Right ventricle myocardium superior (tissue), 1 donor: ENCODE measurements around the gene KCNN3. TPM values are rescaled to one million over a fixed set of nuclear protein-coding genes. Genes with fewer than 3 reads are reported as not detected.

Source experiments
- ATAC-seq: fragments of 200-7000 bp; cut with Tn5 transposase; one replicate; pipeline ENCODE4 v1.9.1; 2020; ENCODE audit warnings: mild to moderate bottlenecking; ENCODE audit not compliant: poor library complexity
- DNase-seq: peaks from one replicate; pipeline ENCODE4 v3.0.0-alpha.2; 2020
- intact Hi-C: fragments of 100-400 bp; cut with DNase I; formaldehyde crosslinking; loops from one replicate; pipeline ENCODE4 v1.11.2; 2022
- total RNA-seq: library from RNA; stranded (reverse); fragmentation: NEBNext Ultra II Directional; extraction: Animal tissue kit (Norgen Biotek cat#: 25700); gene quantifications from one replicate; pipeline ENCODE4 v1.2.1, GENCODE V29; 2021
- donor health status: DM: no; HTN: yes; CAD: no; lungs with severe emphysema.

The KCNN3 gene
- total RNA-seq, 1 donor from 2014 or later = 3.4 TPM

DNA sequence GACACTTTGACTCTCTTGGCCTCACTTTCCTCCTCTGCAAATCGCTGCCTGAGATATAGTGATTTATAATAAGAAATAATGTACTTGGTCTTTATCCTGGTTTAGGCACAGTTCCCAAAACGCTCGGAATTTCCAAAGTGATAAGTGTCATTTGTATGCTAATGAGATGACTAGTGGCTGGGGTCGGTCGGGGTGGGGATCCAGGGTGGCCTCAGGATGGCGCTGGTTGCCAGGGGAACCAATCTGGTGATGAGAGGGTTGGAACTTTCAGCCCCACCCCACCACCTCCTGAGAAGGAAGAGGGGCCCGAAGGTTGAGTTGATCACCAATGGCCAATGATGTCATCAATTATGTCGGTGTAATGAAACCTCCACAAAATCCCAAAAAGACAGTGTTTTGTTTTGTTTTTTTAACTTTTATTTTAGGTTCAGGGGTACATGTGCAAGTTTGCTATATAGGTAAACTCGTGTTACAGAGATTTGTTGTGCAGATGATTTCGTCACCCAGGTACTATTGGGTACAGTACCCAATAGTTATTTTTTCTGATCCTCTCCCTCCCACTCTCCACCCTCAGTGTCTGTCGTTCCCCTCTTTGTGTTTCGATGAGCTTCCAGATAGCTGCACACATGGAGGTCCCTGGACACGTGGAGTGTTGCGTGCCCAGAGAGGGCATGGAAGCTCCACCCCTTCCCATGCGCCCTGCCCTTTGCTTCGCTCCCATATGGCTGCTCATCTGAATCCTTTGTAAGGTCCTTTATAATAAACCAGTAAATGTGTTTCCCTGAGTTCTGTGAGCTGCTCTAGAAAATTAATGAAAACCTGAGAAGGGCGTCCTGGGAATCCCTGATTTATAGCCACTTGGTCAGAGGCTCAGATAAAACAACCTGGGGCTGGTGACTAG lies 97.2 kb downstream of the KCNN3 start:
- DNase-seq (no peak), ATAC-seq (no peak)
- intact Hi-C loops = no loop called here

DNA sequence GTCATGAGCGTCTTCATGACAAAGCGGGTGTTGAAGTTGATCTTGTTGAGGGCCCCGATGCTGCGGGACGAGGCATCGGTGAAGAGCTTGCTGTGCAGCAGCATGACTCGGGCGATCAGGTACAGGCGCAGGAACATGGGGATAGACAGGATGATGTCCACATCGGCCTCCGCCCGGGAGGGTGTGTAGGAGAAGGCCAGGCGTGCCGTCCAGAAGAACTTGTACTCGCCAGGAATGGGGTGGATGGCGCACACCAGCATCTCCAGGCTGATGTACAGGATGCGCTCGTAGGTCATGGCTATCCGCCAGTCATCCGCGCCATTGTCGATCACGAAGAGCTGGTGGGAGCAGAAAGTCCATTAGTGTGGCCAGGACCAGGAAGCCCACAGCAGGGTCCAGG lies 98.0 kb downstream of the KCNN3 start:
- no peak for ATAC-seq
- intact Hi-C loops = no loop called here
- DNase-seq = no peak

DNA sequence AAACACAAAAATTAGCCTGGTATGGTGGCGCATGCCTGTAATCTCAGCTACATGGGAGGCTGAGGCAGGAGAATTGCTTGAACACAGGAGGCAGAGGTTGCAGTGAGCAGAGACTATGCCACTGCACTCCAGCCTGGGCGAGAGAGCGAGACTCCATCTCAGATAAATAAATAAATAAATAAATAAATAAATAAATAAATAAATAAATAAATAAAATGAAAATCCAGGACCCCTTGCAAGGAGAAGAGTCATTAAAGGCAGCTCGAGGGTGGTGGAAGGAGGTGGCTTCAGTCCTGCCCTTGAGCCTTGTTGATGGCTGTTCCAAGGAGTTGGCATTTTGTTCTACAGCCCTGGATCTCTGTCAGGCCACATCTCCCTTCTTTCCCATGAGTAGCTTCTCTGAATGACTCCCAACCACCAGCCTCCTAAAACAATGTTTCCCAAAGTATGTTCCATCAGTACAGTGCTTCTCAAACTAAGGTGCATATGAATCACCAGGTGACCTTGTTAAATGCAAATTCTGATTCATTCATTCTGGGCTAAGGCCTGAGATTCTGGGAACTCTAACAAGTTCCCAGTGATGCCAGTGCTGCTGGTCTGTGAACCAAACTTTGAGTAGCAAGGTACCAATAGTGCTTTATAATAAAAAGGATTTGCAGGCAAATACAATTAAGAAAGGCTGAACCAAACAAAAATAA lies 99.0 kb downstream of the KCNN3 start:
- intact Hi-C loops = no loop called here
- no peak for ATAC-seq
- DNase-seq = peak; percentile 4

DNA sequence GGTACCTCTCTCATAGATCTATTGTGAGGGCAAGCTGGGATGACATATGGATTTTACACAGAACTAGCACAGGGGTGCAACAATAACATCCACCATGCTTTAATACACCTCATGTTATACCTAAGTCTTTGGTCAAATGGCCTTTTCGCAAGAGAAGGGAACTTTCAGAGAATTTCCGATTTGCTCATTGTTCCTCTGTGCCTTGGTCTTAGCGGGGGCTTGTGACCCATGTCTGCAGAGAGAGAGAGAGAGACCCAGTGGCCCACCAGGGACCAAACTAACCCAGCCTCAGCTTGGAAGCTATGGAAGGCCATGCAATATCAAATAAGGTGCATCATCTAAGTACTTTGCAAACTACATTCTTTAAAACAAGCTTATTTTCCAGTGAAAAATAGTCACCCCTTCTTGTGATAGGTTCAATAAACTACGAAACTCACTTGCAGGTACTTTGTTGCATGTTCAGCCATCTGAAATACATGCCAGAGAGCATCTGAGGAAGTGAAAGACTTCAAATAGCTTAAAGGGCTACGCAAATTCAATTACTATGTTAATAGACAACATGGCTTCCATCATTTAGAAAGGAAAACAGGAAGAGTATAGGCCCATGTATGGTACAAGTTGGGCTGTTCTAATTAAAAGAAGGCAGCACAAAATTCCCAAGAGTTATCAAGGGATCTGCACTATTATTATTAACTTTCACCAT lies 100.7 kb downstream of the KCNN3 start:
- DNase-seq (no peak), ATAC-seq (no peak)
- intact Hi-C loops = loop anchor here (10.0 kb wide), 1 partner anchor 205 kb away; the partner anchor contains the start of gene CHRNB2

DNA sequence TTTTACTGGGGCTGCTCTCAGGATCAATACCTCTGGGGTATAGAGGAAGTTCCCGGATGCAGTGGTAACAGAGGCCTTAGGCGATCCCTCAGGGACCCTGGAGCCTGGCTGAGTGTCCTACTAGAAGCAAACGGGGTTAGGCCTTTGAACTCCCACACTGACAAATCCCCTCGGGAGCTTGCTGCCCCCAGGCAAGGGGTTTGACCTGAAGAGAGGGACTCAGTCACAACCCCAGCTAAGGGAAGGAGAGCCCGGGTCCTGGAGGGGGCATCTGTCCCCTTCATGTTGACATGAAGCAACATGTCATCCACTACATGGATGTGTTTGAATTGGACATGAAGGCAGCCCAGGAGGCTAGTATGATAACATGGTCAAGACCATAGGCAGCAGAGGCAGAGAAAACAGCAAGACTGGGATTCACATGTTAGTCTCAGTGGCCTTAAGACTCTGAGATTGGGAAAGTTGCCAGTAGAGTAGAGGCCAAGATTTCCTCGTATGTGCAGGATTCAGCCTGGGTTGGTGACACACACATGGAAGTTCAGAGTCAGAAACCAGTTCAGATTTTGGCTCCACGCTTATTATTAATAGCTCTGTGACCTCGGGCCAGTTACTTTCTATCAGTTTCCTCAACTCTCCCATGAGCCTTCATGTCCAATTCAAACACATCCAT lies 101.5 kb downstream of the KCNN3 start:
- DNase-seq (peak; percentile 3), ATAC-seq (peak; percentile 68)
- intact Hi-C loops = loop anchor here (10.0 kb wide), 1 partner anchor 204 kb away; the partner anchor contains the start of gene CHRNB2

DNA sequence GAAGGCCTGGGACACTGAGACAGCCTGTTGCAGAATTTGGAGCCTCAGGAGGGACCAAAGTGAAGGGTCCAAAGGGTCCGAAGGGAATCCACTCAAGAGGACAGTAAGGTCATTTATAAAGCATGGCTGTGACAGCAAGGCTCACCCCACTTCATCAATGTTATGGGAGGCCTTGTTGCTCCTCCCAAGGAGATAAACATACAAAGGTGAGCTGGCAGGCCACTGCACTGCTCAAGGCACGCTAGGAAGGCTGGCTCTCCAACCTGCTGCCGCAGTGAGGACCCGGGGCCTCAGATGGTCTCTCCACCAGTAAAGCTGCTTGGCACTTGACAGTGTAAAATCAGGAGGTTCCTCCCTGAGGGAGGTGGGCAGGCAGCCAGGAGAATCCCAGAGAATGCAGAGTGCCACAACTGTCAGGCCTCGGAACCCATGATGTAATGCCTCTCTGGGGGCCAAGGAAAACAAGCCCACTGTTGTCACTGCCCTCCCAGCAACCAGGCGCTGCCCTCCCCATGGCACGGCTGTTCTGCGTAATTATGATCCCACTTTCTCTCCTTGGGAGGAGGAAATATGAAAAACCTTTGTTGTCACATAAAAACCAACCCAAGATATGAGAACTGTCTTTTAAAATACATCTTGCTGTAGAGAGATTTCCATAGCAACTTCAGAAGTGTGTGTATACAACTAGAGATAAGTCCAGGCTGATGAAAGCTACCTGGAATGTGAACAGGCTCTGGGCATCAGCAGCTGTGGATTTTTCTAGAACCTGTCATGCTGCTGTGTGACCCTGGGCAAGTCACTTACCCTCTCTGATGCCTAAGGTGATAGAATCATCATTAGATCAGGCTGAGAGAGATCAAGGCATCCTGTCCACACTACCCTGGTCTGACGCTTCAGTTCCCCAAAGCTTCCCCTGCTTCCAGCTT lies 102.5 kb downstream of the KCNN3 start:
- DNase-seq = peak; percentile 76
- intact Hi-C loops = loop anchor here (10.0 kb wide), 1 partner anchor 203 kb away; the partner anchor contains the start of gene CHRNB2
- peak; percentile 73 for ATAC-seq

DNA sequence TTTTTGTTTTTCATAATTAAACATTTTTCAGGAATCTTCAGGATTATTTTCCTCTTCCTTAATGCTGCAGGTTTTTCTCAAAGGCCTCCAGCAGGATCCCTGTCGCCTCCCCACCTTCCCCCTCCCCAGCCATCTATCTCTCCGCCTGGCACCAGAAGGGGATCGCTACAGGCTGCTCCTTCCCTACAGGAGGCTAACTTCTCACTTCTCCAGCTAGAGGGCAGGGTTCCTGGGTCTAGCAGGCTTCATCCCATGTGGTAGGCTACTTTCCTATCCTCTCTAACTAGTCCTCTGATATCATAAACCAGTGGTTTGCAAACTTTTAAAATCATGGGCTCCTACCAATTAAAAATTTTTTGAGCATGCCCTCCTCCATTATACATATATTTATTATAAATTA lies 104.1 kb downstream of the KCNN3 start:
- DNase-seq = peak; percentile 10
- intact Hi-C loops = loop anchor here (10.0 kb wide), 1 partner anchor 201 kb away; the partner anchor contains the start of gene CHRNB2
- ATAC-seq = no peak

DNA sequence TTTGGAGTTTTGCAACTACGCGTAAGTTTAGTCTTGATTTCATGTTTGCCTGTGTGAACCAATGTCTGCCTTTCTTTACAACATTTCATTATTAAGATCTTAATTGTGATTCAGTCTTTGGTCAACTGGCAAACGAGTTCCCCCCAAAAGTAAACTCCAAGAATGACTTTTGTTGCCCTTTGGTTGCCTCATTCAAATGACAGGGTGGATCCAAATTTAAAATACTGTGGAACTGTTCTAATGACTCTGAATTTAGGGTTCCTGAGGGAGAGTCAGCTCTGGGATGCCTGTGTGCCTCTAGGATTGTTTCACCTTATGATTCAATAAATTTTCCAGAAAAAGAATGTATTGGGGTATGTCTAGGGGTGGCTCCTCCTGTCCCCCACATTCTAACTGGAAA lies 105.3 kb downstream of the KCNN3 start:
- intact Hi-C loops = loop anchor here (5.0 to 10.0 kb wide), 3 partner anchors 92 to 200 kb away; partner anchors contain the start of gene CHRNB2
- ATAC-seq (no peak), DNase-seq (no peak)

DNA sequence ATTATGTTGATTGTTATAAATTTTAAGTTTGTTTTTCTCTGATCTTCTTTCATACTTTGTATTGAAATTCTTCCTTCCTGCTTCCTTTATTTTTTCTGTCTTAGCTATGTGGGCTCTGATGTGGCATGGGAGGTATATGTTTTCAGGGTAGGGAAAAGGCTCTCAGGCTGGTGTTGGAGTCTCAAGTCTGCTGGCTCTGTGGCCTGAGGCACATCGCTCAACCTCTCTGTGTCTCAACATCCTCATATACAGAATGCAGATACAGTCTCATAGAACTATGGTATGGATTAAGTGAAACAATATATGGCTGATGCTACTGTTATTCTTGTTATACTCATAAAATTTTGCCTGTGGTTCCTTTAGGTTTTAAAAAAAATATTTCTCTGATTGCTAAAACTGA lies 105.9 kb downstream of the KCNN3 start:
- no peak for DNase-seq
- ATAC-seq = no peak
- intact Hi-C loops = loop anchor here (5.0 to 10.0 kb wide), 3 partner anchors 92 to 199 kb away; partner anchors contain the start of gene CHRNB2

DNA sequence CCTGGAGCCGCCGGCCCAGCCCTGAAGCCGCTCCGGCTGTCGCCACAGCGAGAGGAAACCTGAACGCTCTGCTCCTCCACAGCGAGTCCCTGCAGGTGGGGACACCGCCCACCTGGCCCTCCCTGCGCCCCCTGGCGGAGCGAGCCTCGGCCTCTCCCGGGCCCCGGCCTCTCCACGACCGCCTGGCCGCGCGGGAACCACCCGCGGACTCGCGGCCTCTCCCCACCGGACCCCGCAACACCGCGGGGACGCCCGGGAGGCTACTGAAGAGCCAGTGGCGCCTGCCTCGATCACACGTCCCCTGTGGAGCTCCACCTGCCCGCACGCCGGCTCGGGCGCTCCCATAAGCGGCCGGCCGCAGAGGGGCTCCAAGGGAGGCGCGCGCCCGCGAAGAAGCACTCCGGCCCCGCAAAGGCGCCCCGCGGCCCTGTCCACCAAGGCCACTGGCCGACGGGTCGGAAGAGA lies 109.6 kb downstream of the KCNN3 start:
- DNase-seq (peak; percentile 75), ATAC-seq (peak; percentile 97)
- intact Hi-C loops = loop anchor here (5.0 to 10.0 kb wide), 3 partner anchors 88 to 196 kb away; partner anchors contain the start of gene CHRNB2

DNA sequence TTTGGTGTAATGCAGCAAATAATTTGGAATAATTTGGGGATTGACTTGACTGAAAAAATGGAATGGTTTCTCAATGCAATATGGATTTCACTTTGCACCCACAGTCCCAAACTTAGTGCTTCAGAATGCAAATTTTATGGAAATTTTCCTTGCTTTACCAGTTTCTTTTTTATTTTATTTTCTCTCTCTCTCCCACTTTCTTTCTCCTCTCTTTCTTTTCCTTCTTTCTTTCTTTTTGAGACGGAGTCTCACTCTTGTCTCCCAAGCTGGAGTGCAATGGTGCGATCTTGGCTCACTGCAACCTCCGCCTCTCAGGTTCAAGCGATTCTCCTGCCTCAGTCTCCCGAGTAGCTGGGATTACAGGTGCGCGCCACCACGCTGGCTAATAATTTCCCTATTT lies 110.3 kb downstream of the KCNN3 start:
- ATAC-seq = no peak
- intact Hi-C loops = loop anchor here (5.0 to 10.0 kb wide), 3 partner anchors 87 to 195 kb away; partner anchors contain the start of gene CHRNB2

DNA sequence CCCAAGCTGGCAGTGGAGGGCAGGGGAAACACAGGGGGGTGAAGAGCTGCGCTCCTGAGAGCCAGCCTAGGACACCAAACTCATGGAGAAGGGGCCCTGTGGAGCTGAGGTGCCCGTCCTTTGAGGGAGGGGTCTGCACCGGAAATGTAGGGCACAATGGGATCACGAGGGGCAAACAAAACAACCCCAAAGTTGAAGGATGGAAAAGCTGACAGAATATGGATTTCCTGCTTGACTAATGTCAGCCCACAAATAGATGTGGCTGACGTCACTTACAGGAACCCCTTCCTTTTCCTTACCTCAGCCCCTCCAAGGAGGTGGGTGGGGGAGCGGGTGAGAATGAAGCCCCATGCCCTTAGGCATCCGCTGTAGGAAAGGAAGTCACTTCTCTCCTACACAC lies 110.9 kb downstream of the KCNN3 start:
- ATAC-seq = no peak
- intact Hi-C loops = no loop called here

More for the DNA sequence above, 110.3 kb downstream of the KCNN3 start:
- no peak for DNase-seq

DNA sequence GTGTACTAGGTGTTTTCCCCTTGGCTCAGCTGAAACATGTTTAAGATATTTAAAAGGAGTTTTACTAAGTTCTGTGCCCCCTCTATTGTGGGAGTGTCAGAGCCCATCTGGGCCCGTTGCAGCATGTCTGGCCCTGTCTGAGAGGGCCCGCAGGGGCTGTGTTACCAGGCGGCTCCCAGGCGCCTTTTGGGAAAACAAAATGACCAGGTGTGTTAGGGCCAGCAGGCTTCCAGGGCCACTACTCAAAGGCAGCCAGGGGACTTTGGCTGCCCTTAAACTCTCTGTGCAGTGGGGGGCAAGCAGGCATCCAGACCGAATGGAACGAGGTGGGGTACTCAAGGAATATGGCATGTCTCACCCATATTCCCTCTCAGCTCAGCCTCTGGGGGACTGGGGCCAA lies 111.7 kb downstream of the KCNN3 start:
- no peak for DNase-seq
- no peak for ATAC-seq
- intact Hi-C loops = no loop called here

More for the DNA sequence above, 110.9 kb downstream of the KCNN3 start:
- no peak for DNase-seq

DNA sequence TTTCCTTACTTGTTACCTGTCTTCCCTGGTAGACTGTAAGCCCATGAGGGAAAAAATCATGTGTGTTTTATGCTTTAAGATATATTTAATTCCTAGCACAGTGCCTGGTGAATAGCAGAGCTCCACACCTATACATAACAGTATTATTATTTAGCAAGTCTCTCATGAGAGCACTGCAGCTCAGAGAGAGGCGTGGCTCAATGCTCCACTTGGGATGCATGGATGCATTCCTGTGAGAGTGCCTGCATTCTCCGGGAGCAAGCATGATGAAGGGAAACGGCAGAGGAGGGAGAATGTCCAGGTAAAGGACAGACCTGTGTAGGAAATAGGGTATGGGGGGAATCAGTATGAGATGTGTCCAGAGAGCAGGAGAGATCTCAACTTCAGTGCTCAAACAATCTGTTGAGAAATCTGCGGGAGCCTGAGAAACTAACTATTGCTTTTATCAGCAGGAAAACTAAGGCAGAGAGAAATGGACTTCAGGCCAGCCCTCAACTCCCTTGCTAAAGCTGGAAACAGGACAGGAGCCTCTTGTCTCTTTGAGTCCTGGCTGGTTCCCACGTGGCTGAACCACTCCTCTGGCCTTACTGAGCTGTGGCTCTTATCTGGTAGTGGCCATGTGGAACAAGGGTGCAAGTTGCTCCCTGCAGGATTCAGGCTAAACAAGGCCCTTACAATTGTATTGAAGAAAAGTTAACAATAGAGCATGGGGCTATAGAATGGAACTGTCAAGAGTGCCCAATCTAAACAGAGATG lies 113.1 kb downstream of the KCNN3 start:
- peak; percentile 52 for DNase-seq
- intact Hi-C loops = no loop called here
- ATAC-seq = peak; percentile 81

DNA sequence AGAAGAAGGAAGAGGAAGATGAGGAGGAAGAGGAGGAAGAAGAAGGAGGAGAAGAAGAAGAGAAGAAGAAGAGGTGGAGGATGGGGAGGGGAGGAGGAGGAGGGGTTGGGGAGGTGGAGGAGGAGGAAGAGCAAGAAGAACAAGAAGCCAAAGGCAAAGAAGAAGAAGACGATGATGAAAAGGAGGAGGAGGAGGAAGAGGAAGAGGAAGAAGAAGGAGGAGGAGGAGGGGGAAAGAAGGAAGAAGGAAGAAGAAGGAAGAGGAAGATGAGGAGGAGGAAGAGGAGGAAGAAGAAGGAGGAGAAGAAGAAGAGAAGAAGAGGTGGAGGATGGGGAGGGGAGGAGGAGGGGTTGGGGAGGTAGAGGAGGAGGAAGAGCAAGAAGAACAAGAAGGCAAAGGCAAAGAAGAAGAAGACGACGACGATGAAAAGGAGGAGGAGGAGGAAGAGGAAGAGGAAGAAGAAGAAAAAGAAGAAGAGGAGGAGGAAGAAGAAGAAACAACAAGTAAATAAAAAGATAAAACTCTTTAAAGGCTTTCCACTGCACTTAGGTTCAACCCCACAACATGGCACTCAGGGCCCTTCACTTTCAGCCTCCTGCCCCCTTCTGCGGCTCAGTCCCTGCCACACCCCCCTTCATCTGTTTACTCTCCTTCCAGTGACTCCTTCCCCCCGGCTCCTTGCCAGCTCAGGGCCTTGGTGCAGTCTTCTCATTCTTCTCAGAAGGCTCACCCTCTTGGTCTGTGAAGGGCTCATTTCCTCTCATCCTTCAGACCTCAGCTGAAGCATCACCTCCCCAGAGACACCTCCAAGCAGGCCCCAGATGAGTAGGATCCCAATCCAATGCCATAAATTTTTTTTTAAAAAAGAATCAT lies 114.0 kb downstream of the KCNN3 start:
- ATAC-seq = no peak

More for the DNA sequence above, 114.0 kb downstream of the KCNN3 start:
- DNase-seq = no peak
- intact Hi-C loops = no loop called here
